ENCODE data around the gene FAM72A. TPM values are rescaled to one million over a fixed set of nuclear protein-coding genes. Genes with fewer than 3 reads are reported as not detected.
"Not testable (repeated sequence)": the region's sequence is repeated elsewhere in the genome, so short reads cannot be mapped to it uniquely, and the experiment has no call there.

FAM72A gene
- polyA plus RNA-seq, 4 donors, result 5.2 to 6.7 (median 6.1) TPM

GRCh38 chr1:206173110-206173719 is 29.4 kb downstream of the FAM72A start:
- not testable (repeated sequence) for DNase-seq (ENCODE audit: low read depth in 4 of 4, low spot score in 3 of 4)

GRCh38 chr1:206169794-206170193 is 32.8 kb downstream of the FAM72A start:
- not testable (repeated sequence) for DNase-seq (ENCODE audit: low read depth in 4 of 4, low spot score in 3 of 4)

- not testable (repeated sequence) for DNase-seq (ENCODE audit: low read depth in 4 of 4, low spot score in 3 of 4)
Observed at GRCh38 chr1:206167350-206168029, 35.1 kb downstream of the FAM72A start.

- DNase-seq (ENCODE audit: low read depth in 4 of 4, low spot score in 3 of 4), result no peak
Observed at GRCh38 chr1:206145771-206146290, 56.8 kb downstream of the FAM72A start.

GRCh38 chr1:206144605-206145004 is 58.0 kb downstream of the FAM72A start:
- DNase-seq (ENCODE audit: low read depth in 4 of 4, low spot score in 3 of 4), result no peak

GRCh38 chr1:206143537-206144172 is 59.0 kb downstream of the FAM72A start:
- peak in 2 of 4 donors; percentile 10 to 33 for DNase-seq (ENCODE audit: low read depth in 4 of 4, low spot score in 3 of 4)

GRCh38 chr1:206142770-206143169 is 59.9 kb downstream of the FAM72A start:
- no peak for DNase-seq (ENCODE audit: low read depth in 4 of 4, low spot score in 3 of 4)

GRCh38 chr1:206142011-206142410 is 60.6 kb downstream of the FAM72A start:
- no peak for DNase-seq (ENCODE audit: low read depth in 4 of 4, low spot score in 3 of 4)

- no peak for DNase-seq (ENCODE audit: low read depth in 4 of 4, low spot score in 3 of 4)
Observed at GRCh38 chr1:206136241-206136640, 66.4 kb downstream of the FAM72A start.

Other genes with a start within 250 kb of the FAM72A start
- 10 to 100 TPM in 1 of 4 donors, 1 to 10 TPM in 3; 2.2 to 11.2 (median 3.9) TPM for gene RAB7B, start 199.4 kb downstream of the FAM72A start, polyA plus RNA-seq (ENCODE audit: insufficient read length in 4 of 4)
- gene CTSE, start 178.9 kb downstream of the FAM72A start, polyA plus RNA-seq (ENCODE audit: insufficient read length in 4 of 4), result under 1 TPM; 0.11 to 0.82 (median 0.22) TPM
- gene RHEX, start 149.7 kb downstream of the FAM72A start, polyA plus RNA-seq (ENCODE audit: insufficient read length in 4 of 4), result 1 to 10 TPM in 3 of 4 donors, under 1 TPM in 1; 0.10 to 6.8 (median 3.0) TPM
- under 1 TPM; 0.47 to 0.57 (median 0.51) TPM for gene AVPR1B, start 85.5 kb downstream of the FAM72A start, polyA plus RNA-seq (ENCODE audit: insufficient read length in 4 of 4)
- 10 to 100 TPM; 36.3 to 63.9 (median 57.2) TPM for gene SRGAP2, start 702 bp upstream of the FAM72A start, polyA plus RNA-seq (ENCODE audit: insufficient read length in 4 of 4)